Breast epithelium (tissue), 4 donors: ENCODE results near the gene SMAD6. TPM values are rescaled to one million over a fixed set of nuclear protein-coding genes. Genes with fewer than 3 reads are reported as not detected.

Source experiments
- DNase-seq, 2 donors: peaks; one replicate each; pipeline ENCODE4 v3.0.0-alpha.2; 2019; ENCODE audit warnings: low spot score in 2 of 2
- H3K27ac ChIP-seq, 2 donors: fragments of 200-600 bp; sonication (generic) in 1 of 2; one replicate each; pipeline ENCODE4 v1.5.1; 2016 to 2019; ENCODE audit warnings: mild to moderate bottlenecking in 1 of 2
- H3K27me3 ChIP-seq, 2 donors: fragments of 200-600 bp; sonication (generic) in 1 of 2; one replicate each; pipeline versions ENCODE4 v1.5.1 to v1.6.0; 2017 to 2019; ENCODE audit warnings: control low read depth in 1 of 2, mild to moderate bottlenecking in 1 of 2
- H3K36me3 ChIP-seq: fragments of 200-600 bp; one replicate; pipeline ENCODE4 v1.5.1; 2019
- H3K4me1 ChIP-seq, 2 donors: fragments of 200-600 bp; sonication (generic); one replicate each; pipeline ENCODE4 v1.5.1; 2016 to 2019; ENCODE audit warnings: control low read depth in 1 of 2
- H3K4me3 ChIP-seq, 3 donors: fragments of 200-600 bp; sonication (generic); 1 replicate in 2 of 3; 2 replicates in 1 of 3; pipeline ENCODE4 v1.5.1; 2016 to 2019; ENCODE audit warnings: mild to moderate bottlenecking in 3 of 3, moderate library complexity in 2 of 3
- H3K9me3 ChIP-seq, 2 donors: fragments of 200-600 bp; sonication (generic) in 1 of 2; one replicate each; pipeline ENCODE4 v1.5.1; 2016 to 2019; ENCODE audit warnings: control low read depth in 1 of 2
- CTCF ChIP-seq, 3 donors: fragments of 450-650 bp; IDR thresholded peaks; one replicate each; pipeline ENCODE4 v1.5.1; 2016 to 2017; ENCODE audit warnings: antibody characterized with exemption in 3 of 3, mild to moderate bottlenecking in 3 of 3, moderate library complexity in 3 of 3
- POLR2A ChIP-seq: fragments of 450-650 bp; IDR thresholded peaks from one replicate; pipeline ENCODE4 v1.6.1; 2016; ENCODE audit warnings: antibody characterized with exemption, mild to moderate bottlenecking, moderate library complexity
- POLR2AphosphoS5 ChIP-seq, 3 donors: sonication (generic); formaldehyde crosslinking; IDR thresholded peaks; one replicate each; pipeline ENCODE4 v1.6.1; 2017; ENCODE audit warnings: antibody characterized with exemption in 3 of 3
- intact Hi-C: fragments of 100-400 bp; cut with DNase I; formaldehyde crosslinking; loops from one replicate; pipeline ENCODE4 v1.15.1; 2023; ENCODE audit warnings: low total_unique reads
- total RNA-seq, 3 donors: library from RNA; depleted of rRNA; stranded (reverse); fragments of >200 nt; gene quantifications; one replicate each; pipeline ENCODE4 v1.1.0, GENCODE V29; 2016

Gene SMAD6
- total RNA-seq, 3 donors from 2014 or later: 7.6 to 22.6 (median 13.4) TPM

- no peak for DNase-seq
- Histone ChIP-seq H3K4me1 (peaks cover 0 to 7% of the 10 kb centered on the region in 2 donors), H3K27me3 (no peaks in the 10 kb centered on the region), H3K27ac (peak overlapping the region; percentile 25 to 44), H3K9me3 (no peaks in the 10 kb centered on the region), H3K36me3 (no peaks in the 10 kb centered on the region), H3K4me3 (peak overlapping the region; percentile 57 to 85 (median 73))
- TF ChIP-seq CTCF (IDR thresholded peaks at IDR 0.05) (no peak), POLR2AphosphoS5 (IDR thresholded peaks at IDR 0.05) (no peak), POLR2A (no peak)
- intact Hi-C loops: loop anchor here (10.0 kb wide), 1 partner anchor 62 kb away; no protein-coding TSS in a partner anchor
Observed at GRCh38 chr15:66702787-66703539, 927 bp downstream of the SMAD6 start.

GRCh38 chr15:66703540-66703941 is 1.5 kb downstream of the SMAD6 start:
- peak overlapping the region; percentile 57 to 85 (median 73) for H3K4me3 ChIP-seq
- no peaks in the 10 kb centered on the region for H3K9me3 ChIP-seq
- DNase-seq: no peak
- intact Hi-C loops: loop anchor here (10.0 kb wide), 1 partner anchor 61 kb away; no protein-coding TSS in a partner anchor
- H3K36me3 ChIP-seq: no peaks in the 10 kb centered on the region
- no peaks in the 10 kb centered on the region for H3K27me3 ChIP-seq
- peak overlapping the region; percentile 25 to 44 for H3K27ac ChIP-seq
- TF ChIP-seq POLR2AphosphoS5 (IDR thresholded peaks at IDR 0.05): no peak
- TF ChIP-seq POLR2A: no peak
- TF ChIP-seq CTCF (IDR thresholded peaks at IDR 0.05): no peak
- peaks cover 0 to 7% of the 10 kb centered on the region in 2 donors for H3K4me1 ChIP-seq

- DNase-seq: no peak
- no peaks in the 10 kb centered on the region for H3K27me3 ChIP-seq
- peak overlapping the region; percentile 57 to 85 (median 73) for H3K4me3 ChIP-seq
- intact Hi-C loops: loop anchor here (10.0 kb wide), 1 partner anchor 61 kb away; no protein-coding TSS in a partner anchor
- TF ChIP-seq CTCF (IDR thresholded peaks at IDR 0.05): no peak
- no peak for TF ChIP-seq POLR2A
- TF ChIP-seq POLR2AphosphoS5 (IDR thresholded peaks at IDR 0.05): no peak
- peak overlapping the region in 1 of 2 donors; percentile 44 for H3K27ac ChIP-seq
- no peaks in the 10 kb centered on the region for H3K9me3 ChIP-seq
- H3K4me1 ChIP-seq: peaks cover 0 to 7% of the 10 kb centered on the region in 2 donors
- no peaks in the 10 kb centered on the region for H3K36me3 ChIP-seq
Observed at GRCh38 chr15:66704019-66704802, 2.2 kb downstream of the SMAD6 start.

- no peaks in the 10 kb centered on the region for H3K36me3 ChIP-seq
- H3K27ac ChIP-seq: no peak overlapping the region
- intact Hi-C loops: loop anchor here (10.0 kb wide), 1 partner anchor 60 kb away; no protein-coding TSS in a partner anchor
- no peaks in the 10 kb centered on the region for H3K9me3 ChIP-seq
- H3K4me3 ChIP-seq: peak overlapping the region; percentile 57 to 85 (median 73)
- TF ChIP-seq CTCF (IDR thresholded peaks at IDR 0.05) (no peak), POLR2A (no peak), POLR2AphosphoS5 (IDR thresholded peaks at IDR 0.05) (no peak)
- H3K27me3 ChIP-seq: no peaks in the 10 kb centered on the region
- no peak for DNase-seq
- H3K4me1 ChIP-seq: peaks cover 0 to 7% of the 10 kb centered on the region in 2 donors
Observed at GRCh38 chr15:66704803-66705153, 2.7 kb downstream of the SMAD6 start.
